ENCODE measurements around the gene VWF. TPM values are rescaled to one million over a fixed set of nuclear protein-coding genes. Genes with fewer than 3 reads are reported as not detected.

The VWF gene
- total RNA-seq, 4 donors from 2014 or later = 34.3 to 107 (median 50.3) TPM

- no peak overlapping the region for H3K4me3 ChIP-seq (ENCODE audit: low read depth, poor library complexity, severe bottlenecking)
- intact Hi-C loops (cut with DNase I; ENCODE audit: low total_unique reads) = no loop called here
- no peak for TF ChIP-seq POLR2A (IDR thresholded peaks at IDR 0.05)
- no peak for TF ChIP-seq CTCF (IDR thresholded peaks at IDR 0.05)
- no peak for DNase-seq (ENCODE audit: low spot score in 2 of 2)
- 77 to 87% methylated on average over 4 of the region's 4 CpGs for WGBS, 2 donors
Measured at GRCh38 chr12:6053541-6053940, 70.9 kb downstream of the VWF start.

GRCh38 chr12:6052940-6053329 is 71.5 kb downstream of the VWF start:
- 91 to 92% methylated on average over 4 of the region's 4 CpGs for WGBS, 2 donors
- TF ChIP-seq CTCF (IDR thresholded peaks at IDR 0.05) (no peak), POLR2A (IDR thresholded peaks at IDR 0.05) (no peak)
- intact Hi-C loops (cut with DNase I; ENCODE audit: low total_unique reads) = no loop called here
- no peak overlapping the region for H3K4me3 ChIP-seq (ENCODE audit: low read depth, poor library complexity, severe bottlenecking)
- no peak for DNase-seq (ENCODE audit: low spot score in 2 of 2)

- intact Hi-C loops (cut with DNase I; ENCODE audit: low total_unique reads) = no loop called here
- no peak overlapping the region for H3K4me3 ChIP-seq (ENCODE audit: low read depth, poor library complexity, severe bottlenecking)
- TF ChIP-seq CTCF (IDR thresholded peaks at IDR 0.05) (no peak), POLR2A (IDR thresholded peaks at IDR 0.05) (no peak)
- WGBS, 2 donors = 93 to 97% methylated on average over 9 of the region's 9 CpGs
- no peak for DNase-seq (ENCODE audit: low spot score in 2 of 2)
Measured at GRCh38 chr12:6052206-6052939, 72.1 kb downstream of the VWF start.

GRCh38 chr12:6049992-6050391 is 74.5 kb downstream of the VWF start:
- WGBS, 2 donors = 95 to 98% methylated on average over 8 of the region's 8 CpGs
- no peak overlapping the region for H3K4me3 ChIP-seq (ENCODE audit: low read depth, poor library complexity, severe bottlenecking)
- intact Hi-C loops (cut with DNase I; ENCODE audit: low total_unique reads) = no loop called here
- DNase-seq (ENCODE audit: low spot score in 2 of 2) = no peak
- TF ChIP-seq CTCF (IDR thresholded peaks at IDR 0.05) (no peak), POLR2A (IDR thresholded peaks at IDR 0.05) (no peak)

- TF ChIP-seq POLR2A (IDR thresholded peaks at IDR 0.05) (no peak), CTCF (IDR thresholded peaks at IDR 0.05) (no peak)
- DNase-seq (ENCODE audit: low spot score in 2 of 2) = no peak
- H3K4me3 ChIP-seq (ENCODE audit: low read depth, poor library complexity, severe bottlenecking) = no peak overlapping the region
- intact Hi-C loops (cut with DNase I; ENCODE audit: low total_unique reads) = no loop called here
Measured at GRCh38 chr12:6049587-6049986, 74.9 kb downstream of the VWF start.
